Type B pancreatic cell (in vitro differentiated cells): ENCODE results near the gene FGFRL1. TPM values are rescaled to one million over a fixed set of nuclear protein-coding genes. Genes with fewer than 3 reads are reported as not detected.

ENCODE experiments used
- DNase-seq: peaks from one replicate; pipeline ENCODE4 v3.0.0; 2021; ENCODE audit warnings: mixed read lengths; ENCODE audit not compliant: unreplicated experiment; ENCODE audit errors: extremely low spot score
- H3K27ac Mint-ChIP-seq: 2 replicates; pipeline ENCODE4 v1.8.0; 2021; ENCODE audit warnings: mild to moderate bottlenecking, mixed read lengths
- H3K27me3 Mint-ChIP-seq: 2 replicates; pipeline ENCODE4 v1.8.0; 2021; ENCODE audit warnings: mixed read lengths
- H3K36me3 Mint-ChIP-seq: 2 replicates; pipeline ENCODE4 v1.8.0; 2021; ENCODE audit warnings: mixed read lengths
- H3K4me1 Mint-ChIP-seq: one replicate; pipeline ENCODE4 v1.8.0; 2021; ENCODE audit warnings: mixed read lengths; ENCODE audit not compliant: unreplicated experiment
- H3K4me3 Mint-ChIP-seq: 2 replicates; pipeline ENCODE4 v1.8.0; 2021; ENCODE audit warnings: mild to moderate bottlenecking, mixed read lengths
- H3K9me3 Mint-ChIP-seq: 2 replicates; pipeline ENCODE4 v1.8.0; 2021; ENCODE audit warnings: mixed read lengths
- total RNA-seq: library from RNA; stranded (reverse); gene quantifications from 2 replicates; pipeline ENCODE4 v1.2.1, GENCODE V29; 2021; ENCODE audit warnings: low replicate concordance
- TF ChIP-seq, protein P1 (sequence below): fragments of 200-600 bp; sonication (generic); conservative IDR thresholded peaks from 2 replicates; pipeline ENCODE4 v1.5.0; 2021; ENCODE audit warnings: antibody characterized with exemption, mild to moderate bottlenecking

Gene FGFRL1
- total RNA-seq, 1 donor from 2014 or later, result 30.9 TPM

DNA sequence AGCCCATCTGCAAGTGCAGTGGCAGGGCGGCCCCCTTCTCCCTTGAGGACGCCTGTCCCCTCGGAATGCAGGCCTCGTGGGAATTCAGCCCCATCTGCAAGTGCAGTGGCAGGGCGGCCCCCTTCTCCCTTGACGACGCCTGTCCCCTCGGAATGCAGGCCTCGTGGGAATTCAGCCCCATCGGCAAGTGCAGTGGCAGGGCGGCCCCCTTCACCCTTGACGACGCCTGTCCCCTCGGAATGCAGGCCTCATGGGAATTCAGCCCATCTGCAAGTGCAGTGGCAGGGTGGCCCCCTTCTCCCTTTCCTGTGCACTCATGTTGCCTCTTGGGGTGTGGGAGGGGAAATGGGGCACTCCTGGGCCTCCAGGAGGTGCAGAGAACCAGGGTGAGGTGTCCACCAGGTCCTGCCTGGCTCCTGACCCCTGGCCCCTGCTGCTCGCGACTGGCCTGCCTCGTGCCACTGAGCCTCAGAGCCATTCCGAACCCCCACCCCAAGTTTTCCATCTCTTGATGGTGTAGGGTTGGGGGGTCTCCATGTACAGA lies 11.5 kb upstream of the FGFRL1 start:
- peaks cover 60% of the 10 kb centered on the region for H3K27me3 Mint-ChIP-seq
- no peak for DNase-seq
- TF ChIP-seq, protein P1, sequence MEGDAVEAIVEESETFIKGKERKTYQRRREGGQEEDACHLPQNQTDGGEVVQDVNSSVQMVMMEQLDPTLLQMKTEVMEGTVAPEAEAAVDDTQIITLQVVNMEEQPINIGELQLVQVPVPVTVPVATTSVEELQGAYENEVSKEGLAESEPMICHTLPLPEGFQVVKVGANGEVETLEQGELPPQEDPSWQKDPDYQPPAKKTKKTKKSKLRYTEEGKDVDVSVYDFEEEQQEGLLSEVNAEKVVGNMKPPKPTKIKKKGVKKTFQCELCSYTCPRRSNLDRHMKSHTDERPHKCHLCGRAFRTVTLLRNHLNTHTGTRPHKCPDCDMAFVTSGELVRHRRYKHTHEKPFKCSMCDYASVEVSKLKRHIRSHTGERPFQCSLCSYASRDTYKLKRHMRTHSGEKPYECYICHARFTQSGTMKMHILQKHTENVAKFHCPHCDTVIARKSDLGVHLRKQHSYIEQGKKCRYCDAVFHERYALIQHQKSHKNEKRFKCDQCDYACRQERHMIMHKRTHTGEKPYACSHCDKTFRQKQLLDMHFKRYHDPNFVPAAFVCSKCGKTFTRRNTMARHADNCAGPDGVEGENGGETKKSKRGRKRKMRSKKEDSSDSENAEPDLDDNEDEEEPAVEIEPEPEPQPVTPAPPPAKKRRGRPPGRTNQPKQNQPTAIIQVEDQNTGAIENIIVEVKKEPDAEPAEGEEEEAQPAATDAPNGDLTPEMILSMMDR, result no peak
- no peak overlapping the region for H3K4me3 Mint-ChIP-seq
- H3K27ac Mint-ChIP-seq, result no peak overlapping the region
- no peaks in the 10 kb centered on the region for H3K9me3 Mint-ChIP-seq
- no peaks in the 10 kb centered on the region for H3K36me3 Mint-ChIP-seq
- H3K4me1 Mint-ChIP-seq, result no peaks in the 10 kb centered on the region

DNA sequence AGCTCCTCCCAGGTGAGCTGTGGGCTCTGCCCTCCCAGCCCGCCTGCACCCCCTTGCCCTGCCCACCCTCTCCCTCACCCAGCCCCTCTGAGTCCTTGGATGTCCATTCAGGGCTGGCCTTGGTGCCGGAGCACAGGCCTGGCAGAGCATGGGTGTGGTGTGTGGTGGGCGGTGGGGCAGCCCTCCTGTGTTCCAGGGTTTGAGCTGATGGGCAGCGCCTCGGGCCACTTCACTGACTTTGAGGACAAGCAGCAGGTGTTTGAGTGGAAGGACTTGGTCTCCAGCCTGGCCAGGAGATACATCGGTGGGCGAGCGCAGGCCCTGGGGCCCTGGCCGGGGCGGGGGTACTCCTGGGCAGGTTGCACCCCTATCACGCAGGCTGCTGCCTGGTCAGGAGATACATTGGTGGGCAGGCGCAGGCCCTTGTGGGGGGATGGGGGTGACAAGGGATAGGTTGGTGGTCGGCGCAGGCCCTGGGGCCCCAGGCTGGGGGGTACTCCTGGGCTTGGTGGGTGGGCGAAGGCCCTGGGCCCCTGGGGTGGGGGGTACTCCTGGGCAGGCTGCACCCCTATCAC lies 10.7 kb upstream of the FGFRL1 start:
- Mint-ChIP-seq H3K4me3 (no peak overlapping the region), H3K9me3 (no peaks in the 10 kb centered on the region), H3K27ac (no peak overlapping the region), H3K4me1 (no peaks in the 10 kb centered on the region), H3K27me3 (peaks cover 61% of the 10 kb centered on the region), H3K36me3 (no peaks in the 10 kb centered on the region)
- TF ChIP-seq, protein P1, result no peak
- DNase-seq, result no peak

- Mint-ChIP-seq H3K27me3 (peaks cover 65% of the 10 kb centered on the region), H3K4me1 (no peaks in the 10 kb centered on the region), H3K9me3 (no peaks in the 10 kb centered on the region), H3K36me3 (no peaks in the 10 kb centered on the region), H3K4me3 (no peak overlapping the region), H3K27ac (no peak overlapping the region)
- no peak for DNase-seq
- TF ChIP-seq, protein P1, result no peak
Observed at GRCh38 chr4:1001561-1002130, 9.8 kb upstream of the FGFRL1 start.

DNA sequence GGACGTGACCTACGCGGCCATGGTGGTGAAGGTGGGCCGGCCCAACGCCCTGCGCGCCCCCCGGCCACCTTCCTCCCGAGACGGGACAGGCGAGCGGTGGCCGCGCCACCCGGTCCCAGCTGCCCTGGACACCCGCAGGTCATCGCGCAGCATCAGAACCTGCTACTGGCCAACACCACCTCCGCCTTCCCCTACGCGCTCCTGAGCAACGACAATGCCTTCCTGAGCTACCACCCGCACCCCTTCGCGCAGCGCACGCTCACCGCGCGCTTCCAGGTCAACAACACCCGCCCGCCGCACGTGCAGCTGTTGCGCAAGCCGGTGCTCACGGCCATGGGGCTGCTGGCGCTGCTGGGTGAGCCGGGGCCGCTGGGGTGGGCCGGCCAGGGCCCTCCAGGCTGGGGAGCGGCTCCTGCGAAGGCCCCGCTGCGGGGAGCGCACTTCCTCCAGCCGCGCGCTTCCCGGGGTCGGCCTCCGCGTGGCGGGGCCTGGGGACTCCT lies 9.2 kb upstream of the FGFRL1 start:
- Mint-ChIP-seq H3K36me3 (no peaks in the 10 kb centered on the region), H3K4me3 (peak overlapping the region; percentile 62), H3K4me1 (no peaks in the 10 kb centered on the region), H3K9me3 (peaks cover 5% of the 10 kb centered on the region), H3K27me3 (peaks cover 66% of the 10 kb centered on the region), H3K27ac (no peak overlapping the region)
- TF ChIP-seq, protein P1, result no peak
- no peak for DNase-seq

DNA sequence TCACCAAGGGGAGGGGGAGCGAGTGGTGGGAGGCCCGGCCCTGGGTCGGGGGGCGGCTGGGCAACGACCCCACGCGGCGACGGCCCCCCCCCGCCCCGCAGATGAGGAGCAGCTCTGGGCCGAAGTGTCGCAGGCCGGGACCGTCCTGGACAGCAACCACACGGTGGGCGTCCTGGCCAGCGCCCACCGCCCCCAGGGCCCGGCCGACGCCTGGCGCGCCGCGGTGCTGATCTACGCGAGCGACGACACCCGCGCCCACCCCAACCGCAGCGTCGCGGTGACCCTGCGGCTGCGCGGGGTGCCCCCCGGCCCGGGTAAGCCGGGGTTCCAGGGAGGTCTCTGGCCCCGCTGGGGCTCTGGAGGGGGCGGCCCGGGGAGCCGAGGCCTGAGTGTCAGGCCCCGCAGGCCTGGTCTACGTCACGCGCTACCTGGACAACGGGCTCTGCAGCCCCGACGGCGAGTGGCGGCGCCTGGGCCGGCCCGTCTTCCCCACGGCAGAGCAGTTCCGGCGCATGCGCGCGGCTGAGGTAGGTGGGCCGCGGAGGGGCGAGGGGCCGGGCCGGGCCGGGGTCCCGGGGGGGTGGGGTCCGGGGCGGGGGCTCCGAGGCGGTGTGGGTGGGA lies 8.7 kb upstream of the FGFRL1 start:
- no peak overlapping the region for H3K27ac Mint-ChIP-seq
- H3K4me1 Mint-ChIP-seq, result no peaks in the 10 kb centered on the region
- no peak overlapping the region for H3K4me3 Mint-ChIP-seq
- H3K36me3 Mint-ChIP-seq, result no peaks in the 10 kb centered on the region
- peaks cover 7% of the 10 kb centered on the region for H3K9me3 Mint-ChIP-seq
- TF ChIP-seq, protein P1, result no peak
- DNase-seq, result no peak
- H3K27me3 Mint-ChIP-seq, result peaks cover 71% of the 10 kb centered on the region
